SK-N-SH (cell line): ENCODE data around the gene LCMT1. TPM values are rescaled to one million over a fixed set of nuclear protein-coding genes. Genes with fewer than 3 reads are reported as not detected.
"Not testable (repeated sequence)": the region's sequence is repeated elsewhere in the genome, so short reads cannot be mapped to it uniquely, and the experiment has no call there.

Experiments used
- CTCF ChIA-PET: fragments of 300-600, 350-600 bp; formaldehyde crosslinking; extraction: SDS; loops from one replicate; lab custom pipeline; 2021; lab: Yijun Ruan, JAX
- POLR2A ChIA-PET: fragments of 350-600 bp; sonication (Branson Sonifier 250); formaldehyde crosslinking; extraction: SDS; loops from one replicate; lab custom pipeline; 2020; ENCODE audit warnings: antibody characterized with exemption, inconsistent platforms; lab: Yijun Ruan, JAX
- DNase-seq: peaks from one replicate; pipeline ENCODE4 v3.0.0; 2012
- H2AFZ ChIP-seq: fragments of 200-600 bp; sonication (generic); 2 replicates; pipeline ENCODE4 v1.8.1; 2016; ENCODE audit warnings: antibody characterized with exemption, mild to moderate bottlenecking, low read depth
- H3F3A ChIP-seq: fragments of 200-600 bp; sonication (generic); replicated peaks from 2 replicates; pipeline ENCODE3; 2016; ENCODE audit warnings: antibody characterized with exemption, mild to moderate bottlenecking; ENCODE audit not compliant: insufficient read depth
- H3K27ac ChIP-seq, 2 experiments: fragments of 200-500 bp in 1 of 2; fragments of 200-600 bp in 1 of 2; sonication (Bioruptor generic) in 1 of 2; sonication (generic), shearing (Covaris generic) in 1 of 2; 2 replicates each; pipeline versions ENCODE4 v1.5.1 to v1.6.1; 2014 to 2016; ENCODE audit warnings: low read depth in 2 of 2, inconsistent platforms in 1 of 2, low read length in 1 of 2, mild to moderate bottlenecking in 1 of 2, mixed read lengths in 1 of 2
- H3K27me3 ChIP-seq: fragments of 200-600 bp; sonication (generic), shearing (Covaris generic); 2 replicates; pipeline ENCODE4 v1.6.1; 2016; ENCODE audit warnings: mixed run types; ENCODE audit not compliant: insufficient read depth
- H3K36me3 ChIP-seq, 2 experiments: fragments of 200-500 bp in 1 of 2; fragments of 200-600 bp in 1 of 2; sonication (Bioruptor generic) in 1 of 2; sonication (generic) in 1 of 2; replicated peaks in 1 of 2; 2 replicates each; pipeline versions ENCODE3 to v1.5.1; 2014 to 2016; ENCODE audit warnings: low read length in 1 of 2, mild to moderate bottlenecking in 1 of 2; ENCODE audit not compliant: insufficient read depth in 2 of 2, control insufficient read depth in 1 of 2
- H3K4me1 ChIP-seq, 2 experiments: fragments of 200-500 bp in 1 of 2; fragments of 200-600 bp in 1 of 2; sonication (Bioruptor generic) in 1 of 2; sonication (generic), shearing (Covaris generic) in 1 of 2; 2 replicates each; pipeline versions ENCODE4 v1.5.1 to v1.6.1; 2014 to 2016; ENCODE audit warnings: low read depth in 1 of 2, low read length in 1 of 2, mixed run types in 1 of 2; ENCODE audit not compliant: insufficient read depth in 2 of 2, control insufficient read depth in 1 of 2
- H3K4me2 ChIP-seq: fragments of 200-600 bp; sonication (generic), shearing (Covaris generic); 2 replicates; pipeline ENCODE4 v1.6.1; 2017; ENCODE audit warnings: mixed run types
- H3K4me3 ChIP-seq, 2 experiments: fragments of 200-500 bp in 1 of 2; fragments of 200-600 bp in 1 of 2; sonication (Bioruptor generic) in 1 of 2; sonication (generic), shearing (Covaris generic) in 1 of 2; 2 replicates each; pipeline versions ENCODE4 v1.5.1 to v1.8.1; 2014 to 2016; ENCODE audit warnings: low read depth in 2 of 2, inconsistent platforms in 1 of 2, low read length in 1 of 2, mild to moderate bottlenecking in 1 of 2, mixed read lengths in 1 of 2, moderate library complexity in 1 of 2
- H3K79me2 ChIP-seq: fragments of 200-600 bp; sonication (generic); 2 replicates; pipeline ENCODE4 v1.8.1; 2017; ENCODE audit warnings: mild to moderate bottlenecking; ENCODE audit not compliant: insufficient read depth
- H3K9ac ChIP-seq: fragments of 200-600 bp; sonication (generic); 2 replicates; pipeline ENCODE4 v1.6.1; 2017; ENCODE audit warnings: mixed run types
- H3K9me2 ChIP-seq: fragments of 200-600 bp; sonication (generic); 2 replicates; pipeline ENCODE4 v1.6.1; 2017; ENCODE audit warnings: mixed run types
- H3K9me3 ChIP-seq: fragments of 200-600 bp; sonication (generic); 2 replicates; pipeline ENCODE4 v1.6.1; 2017; ENCODE audit warnings: mixed run types, mild to moderate bottlenecking, moderate library complexity
- H4K20me1 ChIP-seq: fragments of 200-600 bp; sonication (generic); 2 replicates; pipeline ENCODE4 v1.6.1; 2017; ENCODE audit warnings: mild to moderate bottlenecking, mixed run types; ENCODE audit not compliant: insufficient read depth
- CHD2 ChIP-seq: fragments of 150-350 bp; IDR thresholded peaks from 2 replicates; pipeline ENCODE4 v1.6.1; 2018; ENCODE audit warnings: low read length; ENCODE audit not compliant: partially characterized antibody
- FOXJ3 ChIP-seq: sonication (generic); formaldehyde crosslinking; IDR thresholded peaks from 2 replicates; pipeline ENCODE4 v1.5.1; 2020; ENCODE audit warnings: mild to moderate bottlenecking, missing genetic modification reagents
- GATA2 ChIP-seq: sonication (generic); formaldehyde crosslinking; IDR thresholded peaks from 2 replicates; pipeline ENCODE4 v1.5.0; 2020; ENCODE audit warnings: mild to moderate bottlenecking, missing genetic modification reagents
- JUND ChIP-seq: IDR thresholded peaks from 2 replicates; pipeline ENCODE4 v1.4.0; 2012
- MAX ChIP-seq: IDR thresholded peaks from 2 replicates; pipeline ENCODE4 v1.4.0; 2012; ENCODE audit warnings: low read depth
- NRF1 ChIP-seq: IDR thresholded peaks from 2 replicates; pipeline ENCODE4 v1.6.1; 2012; ENCODE audit warnings: low read depth, mild to moderate bottlenecking, low read length
- POLR2AphosphoS5 ChIP-seq: IDR thresholded peaks from 2 replicates; pipeline ENCODE4 v1.6.1; 2012; ENCODE audit warnings: low read depth, low read length
- RAD21 ChIP-seq: IDR thresholded peaks from 2 replicates; pipeline ENCODE4 v1.6.1; 2012; ENCODE audit warnings: mild to moderate bottlenecking, low read length
- RCOR1 ChIP-seq: fragments of 150-350 bp; IDR thresholded peaks from 2 replicates; pipeline ENCODE4 v1.6.1; 2017; ENCODE audit warnings: antibody characterized with exemption, low read length
- RFX5 ChIP-seq: IDR thresholded peaks from 2 replicates; pipeline ENCODE4 v1.6.1; 2012; ENCODE audit warnings: mild to moderate bottlenecking, improper control_type of control experiment, low read length
- RXRA ChIP-seq: IDR thresholded peaks from 2 replicates; pipeline ENCODE4 v1.4.0; 2012; ENCODE audit warnings: low read depth, mild to moderate bottlenecking, borderline replicate concordance
- SIN3A ChIP-seq: IDR thresholded peaks from 2 replicates; pipeline ENCODE4 v1.6.1; 2012; ENCODE audit warnings: low read depth, mild to moderate bottlenecking, low read length, moderate library complexity, borderline replicate concordance
- SMC3 ChIP-seq: IDR thresholded peaks from 2 replicates; pipeline ENCODE4 v1.6.1; 2012; ENCODE audit warnings: low read depth, low read length, improper control_type of control experiment
- TAF1 ChIP-seq: IDR thresholded peaks from 2 replicates; pipeline ENCODE4 v1.6.1; 2012; ENCODE audit warnings: low read depth, mild to moderate bottlenecking, low read length, moderate library complexity, borderline replicate concordance
- TEAD4 ChIP-seq: IDR thresholded peaks from 2 replicates; pipeline ENCODE4 v1.4.0; 2012; ENCODE audit warnings: mild to moderate bottlenecking, borderline replicate concordance; ENCODE audit not compliant: insufficient read depth
- USF2 ChIP-seq: fragments of 150-350 bp; IDR thresholded peaks from 2 replicates; pipeline ENCODE4 v1.6.1; 2017; ENCODE audit warnings: antibody characterized with exemption, low read length, low read depth, borderline replicate concordance
- YY1 ChIP-seq: IDR thresholded peaks from 2 replicates; pipeline ENCODE4 v1.4.0; 2012; ENCODE audit warnings: low read depth, mild to moderate bottlenecking
- WGBS: methylation state at CpG from one replicate; pipeline ENCODE4 v1.1.6; 2017; ENCODE audit warnings: low lambda C conversion rate; 5-methylcytosine and 5-hydroxymethylcytosine counted together
- polyA plus RNA-seq, 3 experiments: library from polyadenylated mRNA; depleted of rRNA; stranded (reverse); fragments of >200 nt; gene quantifications; 2 replicates each; pipeline ENCODE4 v1.2.3, GENCODE V29; 2012

The LCMT1 gene
- polyA plus RNA-seq, 1 of the 3 experiments (the other 2 are of a cell fraction), result 29.8 TPM

- TF ChIP-seq MAX (no peak), YY1 (no peak), TEAD4 (no peak), TAF1 (no peak), CHD2 (no peak)
- TF ChIP-seq, all 33 proteins: peak for 0
These were observed 50.3 kb downstream of the LCMT1 start (continued) for GRCh38 chr16:25161753-25162367.

- H3K4me2 ChIP-seq, result no peak overlapping the region
- H3K9me2 ChIP-seq, result no peaks in the 10 kb centered on the region
- no peaks in the 10 kb centered on the region for H3F3A ChIP-seq
- H3K4me1 ChIP-seq, result no peaks in the 10 kb centered on the region
- no peak overlapping the region for H3K9ac ChIP-seq
- DNase-seq, result no peak
- no peaks in the 10 kb centered on the region for H3K79me2 ChIP-seq
- TF ChIP-seq POLR2AphosphoS5, result no peak
- TF ChIP-seq RAD21, result no peak
- TF ChIP-seq USF2, result no peak
- TF ChIP-seq SIN3A, result no peak
- H4K20me1 ChIP-seq, result no peaks in the 10 kb centered on the region
- POLR2A ChIA-PET, result no interaction called here
- CTCF ChIA-PET, result interaction anchor here (1.4 kb wide), 1 partner anchor 14 kb away, joined by 4 read pairs; no protein-coding TSS in a partner anchor
- H3K36me3 ChIP-seq, result peaks cover 36% of the 10 kb centered on the region in 2 experiments
- no peaks in the 10 kb centered on the region for H3K9me3 ChIP-seq
- H3K27ac ChIP-seq, result no peak overlapping the region
- H2AFZ ChIP-seq, result no peak overlapping the region
- no peak overlapping the region for H3K4me3 ChIP-seq
- no peaks in the 10 kb centered on the region for H3K27me3 ChIP-seq
- 92% methylated on average over 1 of the region's 1 CpG for WGBS
These were observed 52.1 kb downstream of the LCMT1 start for GRCh38 chr16:25163683-25164082.

GRCh38 chr16:25165284-25165683 is 53.7 kb downstream of the LCMT1 start:
- H3K9me2 ChIP-seq, result no peaks in the 10 kb centered on the region
- H2AFZ ChIP-seq, result no peak overlapping the region
- H3K4me2 ChIP-seq, result no peak overlapping the region
- no peak for DNase-seq
- no peak overlapping the region for H3K27ac ChIP-seq
- no peaks in the 10 kb centered on the region for H4K20me1 ChIP-seq
- no peak overlapping the region for H3K4me3 ChIP-seq
- H3K9ac ChIP-seq, result no peak overlapping the region
- no peaks in the 10 kb centered on the region for H3K79me2 ChIP-seq
- TF ChIP-seq TEAD4 (no peak), POLR2AphosphoS5 (no peak), RCOR1 (no peak), RXRA (no peak), SMC3 (no peak), USF2 (no peak), RFX5 (no peak), NRF1 (no peak), FOXJ3 (CRISPR knock-in tag) (no peak), YY1 (no peak), JUND (no peak), GATA2 (CRISPR knock-in tag) (no peak)
- TF ChIP-seq, all 33 proteins: peak for 0
- POLR2A ChIA-PET, result no interaction called here
- no peaks in the 10 kb centered on the region for H3K4me1 ChIP-seq
- no peaks in the 10 kb centered on the region for H3K27me3 ChIP-seq
- WGBS, result 69% methylated on average over 5 of the region's 5 CpGs
- CTCF ChIA-PET, result interaction anchor here (1.2 to 1.3 kb wide), 2 partner anchors 9 to 16 kb away, joined by 3 read pairs; no protein-coding TSS in a partner anchor
- H3K9me3 ChIP-seq, result no peaks in the 10 kb centered on the region
- peaks cover 42 to 46% of the 10 kb centered on the region in 2 experiments for H3K36me3 ChIP-seq
- no peaks in the 10 kb centered on the region for H3F3A ChIP-seq

GRCh38 chr16:25167920-25168319 is 56.4 kb downstream of the LCMT1 start:
- H3K79me2 ChIP-seq, H3K9ac ChIP-seq, H3K9me2 ChIP-seq, H3K27ac ChIP-seq, H3K27me3 ChIP-seq, H3K4me2 ChIP-seq, H3K4me1 ChIP-seq, H4K20me1 ChIP-seq, H2AFZ ChIP-seq, DNase-seq, POLR2A ChIA-PET, H3F3A ChIP-seq, H3K4me3 ChIP-seq, CTCF ChIA-PET, H3K9me3 ChIP-seq: not testable (repeated sequence)
- peaks cover 36 to 51% of the 10 kb centered on the region in 2 experiments for H3K36me3 ChIP-seq
- 94% methylated on average over 9 of the region's 9 CpGs for WGBS
